CD4-positive, alpha-beta T cell (primary cell): ENCODE data around the gene RPS27. TPM values are rescaled to one million over a fixed set of nuclear protein-coding genes. Genes with fewer than 3 reads are reported as not detected.
"Not testable (repeated sequence)": the region's sequence is repeated elsewhere in the genome, so short reads cannot be mapped to it uniquely, and the experiment has no call there.

Experiments used
- ATAC-seq: fragments of 200-7000 bp; cut with Tn5 transposase; one replicate; pipeline ENCODE4 v1.10.0; 2022; ENCODE audit warnings: mild to moderate bottlenecking; ENCODE audit not compliant: poor library complexity
- CTCF ChIA-PET: fragments of 350-600 bp; sonication (Branson Sonifier 250); formaldehyde crosslinking; loops from one replicate; lab custom pipeline; 2021; ENCODE audit warnings: antibody characterized with exemption, inconsistent platforms; lab: Charles Lee
- POLR2A ChIA-PET: fragments of 350-600 bp; sonication (Branson Sonifier 250); formaldehyde crosslinking; loops from one replicate; lab custom pipeline; 2021; ENCODE audit warnings: antibody characterized with exemption, inconsistent platforms; lab: Charles Lee
- DNase-seq, 14 experiments: peaks; one replicate each; pipeline ENCODE4 v3.0.0-alpha.2; 2013 to 2020; ENCODE audit warnings: mixed read lengths in 2 of 14
- H3K27ac ChIP-seq, 2 donors: one replicate each; pipeline versions ENCODE4 v1.5.1 to v1.7.0; 2013; ENCODE audit warnings: low read length in 2 of 2, low read depth in 1 of 2, mild to moderate bottlenecking in 1 of 2
- H3K27me3 ChIP-seq, 2 experiments: 1 replicate in 1 of 2; 2 replicates in 1 of 2; pipeline versions ENCODE4 v1.6.1 to v1.7.0; 2013; ENCODE audit warnings: low read length in 2 of 2, control low read depth in 1 of 2, mild to moderate bottlenecking in 1 of 2, moderate library complexity in 1 of 2; ENCODE audit not compliant: insufficient read depth in 2 of 2, control insufficient read depth in 1 of 2
- H3K36me3 ChIP-seq: one replicate; pipeline ENCODE4 v1.6.1; 2013; ENCODE audit warnings: low read length, control low read depth; ENCODE audit not compliant: insufficient read depth
- H3K4me1 ChIP-seq: one replicate; pipeline ENCODE4 v1.6.1; 2013; ENCODE audit warnings: low read length, control low read depth; ENCODE audit not compliant: insufficient read depth
- H3K4me3 ChIP-seq: one replicate; pipeline ENCODE4 v1.5.1; 2013; ENCODE audit warnings: mild to moderate bottlenecking, low read length, moderate library complexity
- H3K9me3 ChIP-seq, 2 experiments: 1 replicate in 1 of 2; 2 replicates in 1 of 2; pipeline versions ENCODE4 v1.6.1 to v1.7.0; 2013; ENCODE audit warnings: low read length in 2 of 2, mild to moderate bottlenecking in 2 of 2, control low read depth in 1 of 2, moderate library complexity in 1 of 2; ENCODE audit not compliant: control insufficient read depth in 1 of 2, insufficient read depth in 1 of 2
- H3K27ac Mint-ChIP-seq: one replicate; pipeline ENCODE4 v1.8.0; 2020; ENCODE audit warnings: mixed read lengths
- H3K27me3 Mint-ChIP-seq: one replicate; pipeline ENCODE4 v1.8.0; 2021; ENCODE audit warnings: mixed read lengths
- H3K36me3 Mint-ChIP-seq: one replicate; pipeline ENCODE4 v1.8.0; 2021; ENCODE audit warnings: low read depth, mixed read lengths
- H3K4me1 Mint-ChIP-seq: one replicate; pipeline ENCODE4 v1.8.0; 2021; ENCODE audit warnings: low read depth, mixed read lengths
- H3K4me3 Mint-ChIP-seq: one replicate; pipeline ENCODE4 v1.8.0; 2020; ENCODE audit warnings: mild to moderate bottlenecking, mixed read lengths
- H3K9me3 Mint-ChIP-seq: one replicate; pipeline ENCODE4 v1.8.0; 2020; ENCODE audit warnings: mixed read lengths
- CTCF ChIP-seq: fragments of 200-600 bp; IDR thresholded peaks from one replicate; pipeline ENCODE4 v1.8.0; 2022; ENCODE audit warnings: antibody characterized with exemption, mild to moderate bottlenecking
- intact Hi-C, 2 experiments: fragments of 100-400 bp; cut with DNase I in 1 of 2; cut with micrococcal nuclease in 1 of 2; formaldehyde crosslinking; loops; one replicate each; pipeline versions ENCODE4 v1.15.1 to v1.9.0; 2023 to 2025; cut with DNase I, micrococcal nuclease
- total RNA-seq, 174 experiments: library from RNA in 2 of 174; stranded (reverse) in 2 of 174; gene quantifications; one replicate each; pipeline ENCODE4 v1.2.3 and lab custom pipeline; 2021 to 2026

The RPS27 gene
- total RNA-seq, 2 experiments from 2014 or later = 7,636 to 8,442 TPM

GRCh38 chr1:154000420-154000819 is 9.9 kb downstream of the RPS27 start:
- Histone ChIP-seq H3K27ac (no peak overlapping the region), H3K27me3 (no peaks in the 10 kb centered on the region), H3K4me1 (no peaks in the 10 kb centered on the region), H3K4me3 (no peak overlapping the region), H3K36me3 (peaks cover 2% of the 10 kb centered on the region), H3K9me3 (no peaks in the 10 kb centered on the region)
- H3K4me3 Mint-ChIP-seq = no peak overlapping the region
- H3K9me3 Mint-ChIP-seq = no peaks in the 10 kb centered on the region
- ChIA-PET CTCF (no interaction called here), POLR2A (interaction anchor here (5.6 kb wide), 1 partner anchor 9 kb away, joined by 43 read pairs; the partner anchor contains the start of gene RPS27)
- intact Hi-C loops = no loop called here
- H3K27ac Mint-ChIP-seq = no peak overlapping the region
- peaks cover 10% of the 10 kb centered on the region for H3K36me3 Mint-ChIP-seq
- H3K27me3 Mint-ChIP-seq = no peaks in the 10 kb centered on the region
- ATAC-seq (no peak), DNase-seq (no peak)
- no peak for TF ChIP-seq CTCF
- H3K4me1 Mint-ChIP-seq = peaks cover 2% of the 10 kb centered on the region

DNA sequence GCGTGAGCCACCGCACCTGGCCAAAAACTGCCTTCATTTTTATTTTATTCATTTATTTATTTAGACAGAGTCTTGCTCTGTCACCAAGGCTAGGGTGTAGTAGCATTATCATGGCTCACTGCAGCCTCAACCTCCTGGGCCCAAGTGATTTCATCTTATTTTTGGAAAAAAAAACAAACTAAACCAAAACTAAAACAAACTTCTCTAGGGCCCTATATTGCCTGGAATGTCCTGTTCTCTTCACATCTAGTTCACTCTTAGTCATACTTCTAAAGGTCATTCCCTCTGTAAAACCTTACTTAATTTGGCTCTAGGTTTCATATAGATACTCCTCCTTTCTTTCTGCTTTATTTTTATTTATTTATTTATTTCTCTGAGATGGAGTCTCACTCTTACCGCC is 15.6 kb downstream of the RPS27 start:
- Mint-ChIP-seq H3K9me3 (no peaks in the 10 kb centered on the region), H3K4me1 (no peaks in the 10 kb centered on the region), H3K27ac (no peak overlapping the region), H3K4me3 (no peak overlapping the region), H3K27me3 (no peaks in the 10 kb centered on the region), H3K36me3 (no peaks in the 10 kb centered on the region)
- no peak overlapping the region for H3K4me3 ChIP-seq
- ATAC-seq = no peak
- no peaks in the 10 kb centered on the region for H3K4me1 ChIP-seq
- H3K27ac ChIP-seq = no peak overlapping the region
- DNase-seq = no peak
- H3K36me3 ChIP-seq = no peaks in the 10 kb centered on the region
- POLR2A ChIA-PET = no interaction called here
- CTCF ChIA-PET = no interaction called here
- no peak for TF ChIP-seq CTCF
- H3K9me3 ChIP-seq = no peaks in the 10 kb centered on the region
- intact Hi-C loops = no loop called here
- H3K27me3 ChIP-seq = no peaks in the 10 kb centered on the region

DNA sequence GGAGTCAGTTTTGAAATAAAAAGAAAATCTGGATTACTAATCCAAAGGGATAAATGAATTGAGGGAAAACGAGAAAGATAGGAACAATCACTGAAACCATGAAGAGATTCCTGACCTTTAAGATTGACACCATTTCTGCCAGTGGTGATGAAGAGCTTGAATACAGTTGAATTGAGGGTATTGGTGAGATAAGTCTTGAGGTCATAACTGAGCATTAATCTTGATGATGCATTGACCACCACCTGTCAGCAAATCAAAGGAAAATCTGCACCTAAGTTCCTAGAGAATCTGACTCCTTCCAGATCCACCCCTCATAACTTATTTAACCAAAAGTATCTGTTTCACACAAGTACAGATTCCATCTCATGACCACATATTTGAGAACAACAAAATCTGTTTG is 21.6 kb downstream of the RPS27 start:
- CTCF ChIA-PET = no interaction called here
- intact Hi-C loops = no loop called here
- no peaks in the 10 kb centered on the region for H3K9me3 Mint-ChIP-seq

DNA sequence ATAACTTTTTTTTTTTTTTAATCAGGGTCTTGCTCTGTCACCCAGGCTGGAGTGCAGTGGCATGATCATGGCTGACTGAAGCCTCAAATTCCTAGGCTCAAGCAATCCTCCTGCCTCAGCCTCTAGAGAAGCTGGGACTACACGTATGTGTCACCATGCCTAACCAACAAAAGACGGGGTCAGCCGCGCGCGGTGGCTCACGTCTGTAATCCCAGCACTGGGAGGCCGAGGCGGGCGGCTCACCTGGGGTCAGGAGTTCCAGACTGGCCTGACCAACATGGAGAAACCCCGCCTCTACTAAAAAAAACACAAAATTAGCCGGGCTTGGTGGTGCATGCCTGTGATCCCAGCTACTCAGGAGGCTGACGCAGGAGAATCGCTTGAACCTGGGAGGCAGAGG is 22.0 kb downstream of the RPS27 start:
- intact Hi-C loops, H3K9me3 Mint-ChIP-seq, H3K27ac Mint-ChIP-seq, H3K27ac ChIP-seq, H3K4me3 Mint-ChIP-seq, ATAC-seq, POLR2A ChIA-PET, H3K36me3 Mint-ChIP-seq, H3K36me3 ChIP-seq, H3K27me3 ChIP-seq, CTCF ChIA-PET, H3K27me3 Mint-ChIP-seq, H3K9me3 ChIP-seq, H3K4me3 ChIP-seq, H3K4me1 Mint-ChIP-seq, H3K4me1 ChIP-seq, DNase-seq: not testable (repeated sequence)

More for the DNA sequence above, 21.6 kb downstream of the RPS27 start:
- POLR2A ChIA-PET = no interaction called here
- TF ChIP-seq CTCF = no peak
- Histone ChIP-seq H3K27ac (no peak overlapping the region), H3K27me3 (no peaks in the 10 kb centered on the region), H3K9me3 (no peaks in the 10 kb centered on the region), H3K4me3 (no peak overlapping the region), H3K4me1 (no peaks in the 10 kb centered on the region), H3K36me3 (no peaks in the 10 kb centered on the region)
- no peak overlapping the region for H3K4me3 Mint-ChIP-seq
- no peak for DNase-seq
- H3K36me3 Mint-ChIP-seq = no peaks in the 10 kb centered on the region
- ATAC-seq = no peak
- no peak overlapping the region for H3K27ac Mint-ChIP-seq
- no peaks in the 10 kb centered on the region for H3K27me3 Mint-ChIP-seq
- no peaks in the 10 kb centered on the region for H3K4me1 Mint-ChIP-seq
